ENCODE results near the gene IL17RE. TPM values are rescaled to one million over a fixed set of nuclear protein-coding genes. Genes with fewer than 3 reads are reported as not detected.
A peak's percentile ranks its signal among the peaks of the same experiment; 100 is the strongest.

Gene IL17RE
- total and polyA plus RNA-seq, 2 of the 13 experiments (the other 11 are each of a cell fraction or from before 2014, with no cell fraction given), result 14.5 to 24.1 TPM

- peak; percentile 62; the same call in 1 of the 2 replicates for TF ChIP-seq KAT7 (CRISPR knock-in tag; IDR thresholded peaks at IDR 0.05; ENCODE audit: borderline replicate concordance)
- peak; percentile 41; the same call in 1 of the 2 replicates for TF ChIP-seq PAXIP1 (CRISPR knock-in tag; conservative IDR thresholded peaks at IDR 0.05)
- TF ChIP-seq FOSL2 (CRISPR knock-in tag; IDR thresholded peaks at IDR 0.05), result 0 out of 2 replicates have a peak, but pooled peaks have one; percentile 24
- no peak; the same call in 1 of the 2 replicates for TF ChIP-seq ZNF441 (CRISPR knock-in tag; IDR thresholded peaks at IDR 0.05; ENCODE audit: borderline replicate concordance)
- TF ChIP-seq ZNF740 (CRISPR knock-in tag; IDR thresholded peaks at IDR 0.05), result 0 out of 2 replicates have a peak, but pooled peaks have one; percentile 9
- no peak for TF ChIP-seq GPBP1L1 (CRISPR knock-in tag; IDR thresholded peaks at IDR 0.05)
- TF ChIP-seq ZNF724P (CRISPR knock-in tag; IDR thresholded peaks at IDR 0.05; ENCODE audit: borderline replicate concordance), result no peak; the same call in 1 of the 2 replicates
- 0 out of 2 replicates have a peak, but pooled peaks have one; percentile 50 for TF ChIP-seq ZNF737 (CRISPR knock-in tag; IDR thresholded peaks at IDR 0.05; ENCODE audit: borderline replicate concordance)
- TF ChIP-seq KLF9 (CRISPR knock-in tag; IDR thresholded peaks at IDR 0.05; ENCODE audit: low read depth), result 0 out of 2 replicates have a peak, but pooled peaks have one; percentile 34
- peak; percentile 75; the same call in 1 of the 2 replicates for TF ChIP-seq ZIK1 (CRISPR knock-in tag; IDR thresholded peaks at IDR 0.05; ENCODE audit: borderline replicate concordance, low read depth)
- TF ChIP-seq SUZ12 (IDR thresholded peaks at IDR 0.05; ENCODE audit: low read depth, low read length), result no peak
- no peak for TF ChIP-seq TRIM24 (CRISPR knock-in tag; IDR thresholded peaks at IDR 0.05)
- 0 out of 2 replicates have a peak, but pooled peaks have one; percentile 19 for TF ChIP-seq PLSCR1 (CRISPR knock-in tag; IDR thresholded peaks at IDR 0.05; ENCODE audit: borderline replicate concordance)
- TF ChIP-seq ZNF891 (CRISPR knock-in tag; IDR thresholded peaks at IDR 0.05), result no peak
- no peak for TF ChIP-seq U2AF1 (optimal IDR thresholded peaks at IDR 0.05; ENCODE audit: low read depth, low read length)
- no peak for TF ChIP-seq BCL3 (CRISPR knock-in tag; IDR thresholded peaks at IDR 0.05)
- peak; percentile 43; the same call in 1 of the 2 replicates for TF ChIP-seq MTA1 (CRISPR knock-in tag; IDR thresholded peaks at IDR 0.05; ENCODE audit: borderline replicate concordance)
- no peak for TF ChIP-seq ZNF512B (CRISPR knock-in tag; IDR thresholded peaks at IDR 0.05; ENCODE audit: borderline replicate concordance)
These were observed 30.4 kb downstream of the IL17RE start (continued) for GRCh38 chr3:9932843-9933560.

All from HepG2 (cell line).